Measurements from ENCODE around the gene SH3RF3.
"Not testable (repeated sequence)": the region's sequence is repeated elsewhere in the genome, so short reads cannot be mapped to it uniquely, and the experiment has no call there.

The SH3RF3 gene

GRCh38 chr2:109531896-109532727, 403.1 kb downstream of the SH3RF3 start:
- H4K20me1 ChIP-seq (ENCODE audit: insufficient read depth): no peaks in the 10 kb centered on the region
- H3K27ac ChIP-seq: no peak overlapping the region
- H3K36me3 ChIP-seq (ENCODE audit: insufficient read depth): no peaks in the 10 kb centered on the region
- H3K4me1 ChIP-seq (ENCODE audit: low read depth, poor library complexity, severe bottlenecking): no peaks in the 10 kb centered on the region
- no peak overlapping the region for H3K4me2 ChIP-seq
- no peaks in the 10 kb centered on the region for H3K79me2 ChIP-seq (ENCODE audit: insufficient read depth, low read depth)
- no peak overlapping the region for H3K4me3 ChIP-seq (IDR thresholded peaks at IDR 0.05; ENCODE audit: insufficient read depth, low read depth, low read length)
- H3K9ac ChIP-seq: no peak overlapping the region
- H2AFZ ChIP-seq (ENCODE audit: low read depth): no peak overlapping the region
- TF ChIP-seq CTCF (conservative IDR thresholded peaks at IDR 0.05; ENCODE audit: low read depth, low read length): no peak
- no peaks in the 10 kb centered on the region for H3K27me3 ChIP-seq (ENCODE audit: insufficient read depth, low read depth)

GRCh38 chr2:109532728-109533076, 403.7 kb downstream of the SH3RF3 start:
- no peak for TF ChIP-seq CTCF (conservative IDR thresholded peaks at IDR 0.05; ENCODE audit: low read depth, low read length)
- no peak overlapping the region for H3K9ac ChIP-seq
- H4K20me1 ChIP-seq (ENCODE audit: insufficient read depth): no peaks in the 10 kb centered on the region
- H3K36me3 ChIP-seq (ENCODE audit: insufficient read depth): no peaks in the 10 kb centered on the region
- H3K27ac ChIP-seq: no peak overlapping the region
- H3K4me1 ChIP-seq (ENCODE audit: low read depth, poor library complexity, severe bottlenecking): no peaks in the 10 kb centered on the region
- H3K4me3 ChIP-seq (IDR thresholded peaks at IDR 0.05; ENCODE audit: insufficient read depth, low read depth, low read length): no peak overlapping the region
- no peak overlapping the region for H2AFZ ChIP-seq (ENCODE audit: low read depth)
- H3K79me2 ChIP-seq (ENCODE audit: insufficient read depth, low read depth): no peaks in the 10 kb centered on the region
- no peaks in the 10 kb centered on the region for H3K27me3 ChIP-seq (ENCODE audit: insufficient read depth, low read depth)
- H3K4me2 ChIP-seq: no peak overlapping the region

- Histone ChIP-seq H3K4me3 (IDR thresholded peaks at IDR 0.05; ENCODE audit: insufficient read depth, low read depth, low read length) (no peak overlapping the region), H3K4me2 (no peak overlapping the region), H3K9ac (no peak overlapping the region), H2AFZ (ENCODE audit: low read depth) (no peak overlapping the region), H3K4me1 (ENCODE audit: low read depth, poor library complexity, severe bottlenecking) (no peaks in the 10 kb centered on the region), H3K36me3 (ENCODE audit: insufficient read depth) (no peaks in the 10 kb centered on the region), H3K27me3 (ENCODE audit: insufficient read depth, low read depth) (no peaks in the 10 kb centered on the region), H4K20me1 (ENCODE audit: insufficient read depth) (no peaks in the 10 kb centered on the region), H3K79me2 (ENCODE audit: insufficient read depth, low read depth) (no peaks in the 10 kb centered on the region), H3K27ac (no peak overlapping the region)
- TF ChIP-seq CTCF (conservative IDR thresholded peaks at IDR 0.05; ENCODE audit: low read depth, low read length): no peak
These were observed 404.8 kb downstream of the SH3RF3 start for GRCh38 chr2:109533823-109534222.

GRCh38 chr2:109535217-109535946, 406.4 kb downstream of the SH3RF3 start:
- no peak for TF ChIP-seq CTCF (conservative IDR thresholded peaks at IDR 0.05; ENCODE audit: low read depth, low read length)
- no peaks in the 10 kb centered on the region for H3K4me1 ChIP-seq (ENCODE audit: low read depth, poor library complexity, severe bottlenecking)
- H3K27ac ChIP-seq: no peak overlapping the region
- no peak overlapping the region for H3K4me3 ChIP-seq (IDR thresholded peaks at IDR 0.05; ENCODE audit: insufficient read depth, low read depth, low read length)
- no peaks in the 10 kb centered on the region for H3K79me2 ChIP-seq (ENCODE audit: insufficient read depth, low read depth)
- H3K9ac ChIP-seq: no peak overlapping the region
- no peaks in the 10 kb centered on the region for H3K27me3 ChIP-seq (ENCODE audit: insufficient read depth, low read depth)
- H3K36me3 ChIP-seq (ENCODE audit: insufficient read depth): no peaks in the 10 kb centered on the region
- no peak overlapping the region for H2AFZ ChIP-seq (ENCODE audit: low read depth)
- H3K4me2 ChIP-seq: no peak overlapping the region
- H4K20me1 ChIP-seq (ENCODE audit: insufficient read depth): no peaks in the 10 kb centered on the region

GRCh38 chr2:109536556-109536955, 407.6 kb downstream of the SH3RF3 start:
- not testable (repeated sequence) for H2AFZ ChIP-seq (ENCODE audit: low read depth); H3K4me1 ChIP-seq (ENCODE audit: low read depth, poor library complexity, severe bottlenecking); H3K9ac ChIP-seq; H3K36me3 ChIP-seq (ENCODE audit: insufficient read depth); H3K79me2 ChIP-seq (ENCODE audit: insufficient read depth, low read depth); H3K4me3 ChIP-seq (IDR thresholded peaks at IDR 0.05; ENCODE audit: insufficient read depth, low read depth, low read length); H3K4me2 ChIP-seq; H4K20me1 ChIP-seq (ENCODE audit: insufficient read depth); H3K27ac ChIP-seq; H3K27me3 ChIP-seq (ENCODE audit: insufficient read depth, low read depth)

Measured in KMS-11 (cell line).